Tibial nerve (tissue), 4 donors: ENCODE results near the gene DDN. TPM values are rescaled to one million over a fixed set of nuclear protein-coding genes. Genes with fewer than 3 reads are reported as not detected.

ENCODE experiments used
- DNase-seq, 2 donors: peaks; one replicate each; pipeline ENCODE4 v3.0.0-alpha.2; 2019; ENCODE audit warnings: low spot score in 2 of 2
- H3K27ac ChIP-seq, 4 donors: fragments of 200-600 bp; sonication (generic) in 3 of 4; one replicate each; pipeline ENCODE4 v1.5.1; 2017 to 2019; ENCODE audit warnings: mild to moderate bottlenecking in 1 of 4
- H3K27me3 ChIP-seq, 2 donors: fragments of 200-600 bp; sonication (generic) in 1 of 2; one replicate each; pipeline versions ENCODE4 v1.5.1 to v1.6.0; 2017 to 2019
- H3K36me3 ChIP-seq, 3 donors: fragments of 200-600 bp; sonication (generic); one replicate each; pipeline ENCODE4 v1.5.1; 2018 to 2019
- H3K4me1 ChIP-seq, 4 donors: fragments of 200-600 bp; sonication (generic) in 3 of 4; one replicate each; pipeline ENCODE4 v1.5.1; 2017 to 2019
- H3K4me3 ChIP-seq, 4 donors: fragments of 200-600 bp; sonication (generic) in 3 of 4; one replicate each; pipeline ENCODE4 v1.5.1; 2017 to 2019; ENCODE audit warnings: mild to moderate bottlenecking in 1 of 4, moderate library complexity in 1 of 4
- H3K9me3 ChIP-seq, 4 donors: fragments of 200-600 bp; sonication (generic) in 3 of 4; one replicate each; pipeline ENCODE4 v1.5.1; 2017 to 2019
- CTCF ChIP-seq, 5 experiments: fragments of 200-600 bp in 3 of 5; fragments of 450-650 bp in 2 of 5; sonication (generic) in 3 of 5; IDR thresholded peaks; one replicate each; pipeline ENCODE4 v1.5.1; 2016 to 2019; ENCODE audit warnings: antibody characterized with exemption in 5 of 5, mild to moderate bottlenecking in 3 of 5, moderate library complexity in 2 of 5
- EP300 ChIP-seq, 2 donors: sonication (generic); formaldehyde crosslinking; IDR thresholded peaks; one replicate each; pipeline ENCODE4 v1.6.1; 2017; ENCODE audit warnings: antibody characterized with exemption in 2 of 2, mild to moderate bottlenecking in 1 of 2
- POLR2A ChIP-seq, 2 donors: fragments of 450-650 bp; IDR thresholded peaks; one replicate each; pipeline ENCODE4 v1.6.1; 2017; ENCODE audit warnings: antibody characterized with exemption in 2 of 2, mild to moderate bottlenecking in 2 of 2, moderate library complexity in 2 of 2
- WGBS, 2 donors: methylation state at CpG; one replicate each; pipeline ENCODE4 v1.1.5; 2018; 5-methylcytosine and 5-hydroxymethylcytosine counted together
- total RNA-seq, 4 donors: library from RNA; depleted of rRNA; stranded (reverse); fragments of >200 nt; gene quantifications; one replicate each; pipeline ENCODE4 v1.1.0, GENCODE V29; 2016

Gene DDN
- total RNA-seq, 4 donors from 2014 or later: not detected

GRCh38 chr12:49021292-49021915 lies 22.2 kb upstream of the DDN start:
- Histone ChIP-seq H3K36me3 (peaks cover 0 to 63% (median 19%) of the 10 kb centered on the region in 3 donors), H3K4me1 (peaks cover 0 to 29% (median 16%) of the 10 kb centered on the region in 4 donors), H3K27ac (no peak overlapping the region), H3K4me3 (no peak overlapping the region), H3K9me3 (no peaks in the 10 kb centered on the region), H3K27me3 (no peaks in the 10 kb centered on the region)
- TF ChIP-seq CTCF (IDR thresholded peaks at IDR 0.05): no peak
- TF ChIP-seq EP300 (IDR thresholded peaks at IDR 0.05): no peak
- no peak for TF ChIP-seq POLR2A (IDR thresholded peaks at IDR 0.05)
- DNase-seq: no peak
- WGBS, 2 donors: 64 to 70% methylated on average over 8 to 11 of the region's 11 CpGs

- WGBS, 2 donors: 74 to 82% methylated on average over 5 to 6 of the region's 6 CpGs
- no peak for DNase-seq
- Histone ChIP-seq H3K9me3 (no peaks in the 10 kb centered on the region), H3K4me3 (no peak overlapping the region), H3K27ac (peak overlapping the region in 3 of 4 donors; percentile 87 to 98 (median 98)), H3K27me3 (no peaks in the 10 kb centered on the region), H3K36me3 (peaks cover 0 to 53% (median 14%) of the 10 kb centered on the region in 3 donors), H3K4me1 (peaks cover 0 to 30% (median 16%) of the 10 kb centered on the region in 4 donors)
- no peak for TF ChIP-seq CTCF (IDR thresholded peaks at IDR 0.05)
- no peak for TF ChIP-seq POLR2A (IDR thresholded peaks at IDR 0.05)
Observed at GRCh38 chr12:49020441-49020840, 21.3 kb upstream of the DDN start.

- DNase-seq: peak in 1 of 2 donors; percentile 40
- Histone ChIP-seq H3K4me1 (peaks cover 0 to 37% (median 16%) of the 10 kb centered on the region in 4 donors), H3K9me3 (no peaks in the 10 kb centered on the region), H3K4me3 (peak overlapping the region in 3 of 4 donors; percentile 81 to 92 (median 87)), H3K36me3 (peaks cover 0 to 46% (median 14%) of the 10 kb centered on the region in 3 donors), H3K27me3 (no peaks in the 10 kb centered on the region), H3K27ac (peak overlapping the region; percentile 74 to 98 (median 92))
- 39 to 44% methylated on average over 10 of the region's 10 CpGs for WGBS, 2 donors
- no peak for TF ChIP-seq POLR2A (IDR thresholded peaks at IDR 0.05)
- TF ChIP-seq CTCF (IDR thresholded peaks at IDR 0.05): no peak
- no peak for TF ChIP-seq EP300 (IDR thresholded peaks at IDR 0.05)
Observed at GRCh38 chr12:49019443-49020324, 20.5 kb upstream of the DDN start.

GRCh38 chr12:49019120-49019430 lies 19.9 kb upstream of the DDN start:
- Histone ChIP-seq H3K4me1 (peaks cover 0 to 41% (median 16%) of the 10 kb centered on the region in 4 donors), H3K27ac (peak overlapping the region; percentile 74 to 98 (median 92)), H3K9me3 (no peaks in the 10 kb centered on the region), H3K27me3 (no peaks in the 10 kb centered on the region), H3K4me3 (peak overlapping the region; percentile 71 to 92 (median 84)), H3K36me3 (peaks cover 0 to 40% (median 10%) of the 10 kb centered on the region in 3 donors)
- no peak for DNase-seq
- 3% methylated on average over 8 of the region's 8 CpGs for WGBS, 2 donors
- TF ChIP-seq POLR2A (IDR thresholded peaks at IDR 0.05): no peak
- TF ChIP-seq EP300 (IDR thresholded peaks at IDR 0.05): no peak
- TF ChIP-seq CTCF (IDR thresholded peaks at IDR 0.05): no peak
